Mesodermal cell (in vitro differentiated cells): ENCODE results near the gene RASGEF1B.

Experiments used
- H3K27ac ChIP-seq: 2 replicates; pipeline ENCODE4 v1.7.0; 2013; ENCODE audit warnings: mild to moderate bottlenecking, low read depth, low read length, moderate library complexity; ENCODE audit not compliant: severe bottlenecking
- H3K36me3 ChIP-seq: 2 replicates; pipeline ENCODE4 v1.7.1; 2013; ENCODE audit warnings: mild to moderate bottlenecking, low read length, moderate library complexity; ENCODE audit not compliant: control insufficient read depth, insufficient read depth
- H3K4me1 ChIP-seq: one replicate; pipeline ENCODE4 v1.7.1; 2013; ENCODE audit warnings: mild to moderate bottlenecking, low read length; ENCODE audit not compliant: insufficient read depth, control insufficient read depth, poor library complexity, severe bottlenecking
- H3K4me3 ChIP-seq: 2 replicates; pipeline ENCODE4 v1.7.0; 2013; ENCODE audit warnings: low read length, control low read depth, mild to moderate bottlenecking; ENCODE audit not compliant: insufficient read depth, poor library complexity, severe bottlenecking; ENCODE audit errors: extremely low read depth
- H3K9me3 ChIP-seq: 2 replicates; pipeline ENCODE4 v1.7.1; 2013; ENCODE audit warnings: mild to moderate bottlenecking, low read length, moderate library complexity; ENCODE audit not compliant: control insufficient read depth
- WGBS, 2 experiments: methylation state at CpG; one replicate each; pipeline ENCODE4 v1.1.5; 2013; ENCODE audit warnings: missing lambda C conversion rate in 2 of 2; ENCODE audit not compliant: insufficient coverage in 2 of 2; 5-methylcytosine and 5-hydroxymethylcytosine counted together

Gene RASGEF1B

DNA sequence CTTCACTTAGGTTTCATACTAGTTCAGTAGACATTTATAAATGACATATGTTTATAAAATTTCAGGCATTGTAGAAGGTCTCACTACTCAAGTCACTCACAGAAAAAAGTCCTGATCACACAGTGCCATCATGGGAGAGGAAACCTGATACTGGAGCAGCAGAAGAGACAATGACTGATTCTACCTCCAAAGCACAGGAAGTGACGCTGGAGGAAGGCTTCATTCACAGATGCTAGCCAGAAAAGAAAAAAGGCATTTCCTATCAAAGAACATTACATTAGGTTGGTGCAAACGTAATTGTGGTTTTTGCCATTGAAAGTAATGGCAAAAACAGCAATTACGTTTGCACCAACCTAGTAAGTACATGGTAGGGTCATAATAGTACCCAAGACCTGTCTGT lies 79.5 kb downstream of the RASGEF1B start:
- Histone ChIP-seq H3K27ac (no peak overlapping the region), H3K36me3 (no peaks in the 10 kb centered on the region), H3K9me3 (no peaks in the 10 kb centered on the region), H3K4me1 (no peaks in the 10 kb centered on the region), H3K4me3 (no peak overlapping the region)
- 68 to 91% methylated on average over 1 to 2 of the region's 3 CpGs for WGBS, 2 experiments

- H3K4me3 ChIP-seq: no peak overlapping the region
Measured at GRCh38 chr4:81389720-81390119, 82.0 kb downstream of the RASGEF1B start.

GRCh38 chr4:81380437-81380836 lies 91.3 kb downstream of the RASGEF1B start:
- H3K4me3 ChIP-seq: no peak overlapping the region
- no peaks in the 10 kb centered on the region for H3K4me1 ChIP-seq
- H3K36me3 ChIP-seq: no peaks in the 10 kb centered on the region
- no peak overlapping the region for H3K27ac ChIP-seq
- WGBS, 2 experiments: 100% methylated on average over 1 of the region's 2 CpGs
- no peaks in the 10 kb centered on the region for H3K9me3 ChIP-seq

More at GRCh38 chr4:81389720-81390119, 82.0 kb downstream of the RASGEF1B start:
- no CpG with 5 or more reads among the region's 2 CpGs for whole genome bisulfite sequencing, 2 experiments
- Histone ChIP-seq H3K9me3 (no peaks in the 10 kb centered on the region), H3K4me1 (no peaks in the 10 kb centered on the region), H3K27ac (no peak overlapping the region), H3K36me3 (no peaks in the 10 kb centered on the region)

DNA sequence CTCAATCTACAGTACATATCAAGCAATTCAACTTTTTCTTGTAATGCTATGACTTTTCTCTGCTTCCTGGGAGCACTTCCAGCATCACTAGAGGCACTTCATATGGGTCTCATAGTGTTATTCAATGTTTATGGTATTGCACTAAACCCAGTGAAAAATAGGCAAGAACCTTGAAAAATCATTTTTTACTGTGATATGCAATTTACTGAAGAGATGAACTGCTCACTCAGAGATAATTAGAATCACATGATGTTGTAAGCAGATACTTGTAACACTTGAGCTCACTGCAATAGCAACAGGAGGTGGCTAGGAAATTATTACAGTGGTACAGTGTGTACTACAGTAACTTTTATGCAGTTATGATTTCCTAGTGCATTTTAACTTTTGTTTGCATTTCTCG lies 93.3 kb downstream of the RASGEF1B start:
- H3K4me3 ChIP-seq: no peak overlapping the region
- WGBS, 2 experiments: no CpG with 5 or more reads among the region's 1 CpG
- H3K36me3 ChIP-seq: no peaks in the 10 kb centered on the region
- H3K4me1 ChIP-seq: no peaks in the 10 kb centered on the region
- no peak overlapping the region for H3K27ac ChIP-seq
- H3K9me3 ChIP-seq: no peaks in the 10 kb centered on the region

- no peaks in the 10 kb centered on the region for H3K4me1 ChIP-seq
- no peaks in the 10 kb centered on the region for H3K9me3 ChIP-seq
- no CpG with 5 or more reads among the region's 1 CpG for WGBS, 2 experiments
- H3K4me3 ChIP-seq: no peak overlapping the region
- no peak overlapping the region for H3K27ac ChIP-seq
- no peaks in the 10 kb centered on the region for H3K36me3 ChIP-seq
Measured at GRCh38 chr4:81377191-81377590, 94.5 kb downstream of the RASGEF1B start.

DNA sequence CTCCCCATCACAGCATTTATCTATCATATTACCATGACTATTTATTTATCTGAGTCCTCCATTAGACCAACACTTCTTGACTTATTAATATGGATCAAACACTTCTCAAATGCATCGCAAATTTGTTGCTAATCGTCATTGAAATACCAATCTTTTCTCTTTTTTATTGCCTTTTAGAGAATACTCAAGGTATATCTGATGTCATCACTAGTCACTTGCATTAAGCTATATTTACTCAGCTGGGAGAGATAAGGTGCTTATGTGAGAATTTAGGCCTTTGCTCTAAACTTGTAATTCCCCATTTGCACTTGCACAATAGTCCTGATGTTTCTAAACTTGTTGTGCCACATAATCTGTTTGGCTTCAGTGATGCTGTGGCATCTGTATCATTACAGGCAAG lies 95.0 kb downstream of the RASGEF1B start:
- H3K27ac ChIP-seq: no peak overlapping the region
- no peaks in the 10 kb centered on the region for H3K36me3 ChIP-seq
- H3K4me1 ChIP-seq: no peaks in the 10 kb centered on the region
- 80 to 100% methylated on average over 1 of the region's 2 CpGs for WGBS, 2 experiments
- H3K4me3 ChIP-seq: no peak overlapping the region
- no peaks in the 10 kb centered on the region for H3K9me3 ChIP-seq
